SU-DHL-6 (cell line): Measurements from ENCODE around the gene ANK3.

Source experiments
- H2AFZ ChIP-seq: fragments of 200-600 bp; sonication (generic); 2 replicates; pipeline ENCODE4 v1.6.1; 2014; ENCODE audit warnings: low read depth, mild to moderate bottlenecking, moderate library complexity, mixed read lengths, antibody characterized with exemption, low read length; ENCODE audit not compliant: severe bottlenecking
- H3F3A ChIP-seq: fragments of 200-600 bp; shearing (Covaris generic); 2 replicates; pipeline ENCODE4 v1.6.0; 2016; ENCODE audit warnings: antibody characterized with exemption, mild to moderate bottlenecking; ENCODE audit not compliant: insufficient read depth
- H3K27ac ChIP-seq: fragments of 200-600 bp; sonication (generic); 2 replicates; pipeline ENCODE4 v1.5.1; 2016; ENCODE audit warnings: low read depth, mild to moderate bottlenecking, low read length, moderate library complexity, mixed read lengths
- H3K27me3 ChIP-seq: fragments of 200-600 bp; sonication (generic), shearing (Covaris generic); 2 replicates; pipeline ENCODE4 v1.6.0; 2014; ENCODE audit warnings: mild to moderate bottlenecking, low read length
- H3K36me3 ChIP-seq: fragments of 200-600 bp; sonication (generic); 2 replicates; pipeline ENCODE4 v1.6.1; 2014; ENCODE audit warnings: mild to moderate bottlenecking, low read length, mixed read lengths
- H3K4me2 ChIP-seq: fragments of 300-600, 200-600 bp; shearing (Covaris generic), sonication (generic); 2 replicates; pipeline ENCODE4 v1.6.0; 2014; ENCODE audit warnings: low read length, low read depth, mild to moderate bottlenecking; ENCODE audit not compliant: poor library complexity, severe bottlenecking
- H3K4me3 ChIP-seq: fragments of 200-600 bp; sonication (generic); 2 replicates; pipeline ENCODE4 v1.5.1; 2014; ENCODE audit warnings: antibody characterized with exemption, low read length, mild to moderate bottlenecking, mixed read lengths; ENCODE audit not compliant: insufficient read depth, poor library complexity, severe bottlenecking
- H3K79me2 ChIP-seq: fragments of 200-600 bp; sonication (generic); 2 replicates; pipeline ENCODE4 v1.6.1; 2014; ENCODE audit warnings: mild to moderate bottlenecking, low read length, moderate library complexity; ENCODE audit not compliant: insufficient read depth
- H3K9ac ChIP-seq: fragments of 200-600 bp; sonication (generic); 2 replicates; pipeline ENCODE4 v1.7.0; 2014; ENCODE audit warnings: mild to moderate bottlenecking, low read length
- H3K9me2 ChIP-seq: fragments of 200-600 bp; sonication (generic); replicated peaks from 2 replicates; pipeline ENCODE4 v1.6.1; 2014; ENCODE audit warnings: low read length; ENCODE audit not compliant: insufficient read depth
- H3K9me3 ChIP-seq: fragments of 200-600 bp; sonication (generic); 2 replicates; pipeline ENCODE4 v1.6.1; 2014; ENCODE audit warnings: low read length, mixed read lengths; ENCODE audit not compliant: insufficient read depth
- H4K20me1 ChIP-seq: fragments of 200-600 bp; sonication (generic); 2 replicates; pipeline ENCODE4 v1.6.1; 2014; ENCODE audit warnings: low read depth, mild to moderate bottlenecking, antibody characterized with exemption, low read length, moderate library complexity, mixed read lengths
- CTCF ChIP-seq: fragments of 200-600 bp; sonication (generic); IDR thresholded peaks from one replicate; pipeline ENCODE4 v1.5.1; 2017; ENCODE audit warnings: antibody characterized with exemption, mild to moderate bottlenecking, low read length, moderate library complexity; ENCODE audit not compliant: insufficient read depth, poor library complexity, severe bottlenecking
- EZH2phosphoT487 ChIP-seq: fragments of 200-600 bp; sonication (generic), shearing (Covaris generic); conservative IDR thresholded peaks from 2 replicates; pipeline ENCODE4 v1.6.1; 2018; ENCODE audit warnings: mild to moderate bottlenecking, antibody characterized with exemption, low read length, moderate library complexity, mixed read lengths

Gene ANK3

GRCh38 chr10:60096761-60097513, 292.7 kb downstream of the ANK3 start:
- Histone ChIP-seq H3K9me3 (no peaks in the 10 kb centered on the region), H3K79me2 (no peaks in the 10 kb centered on the region), H3K27me3 (no peaks in the 10 kb centered on the region), H4K20me1 (no peaks in the 10 kb centered on the region), H3F3A (no peaks in the 10 kb centered on the region), H3K27ac (no peak overlapping the region), H3K4me2 (no peak overlapping the region), H3K36me3 (no peaks in the 10 kb centered on the region), H3K9ac (no peak overlapping the region), H3K4me3 (no peak overlapping the region), H2AFZ (no peak overlapping the region), H3K9me2 (no peaks in the 10 kb centered on the region)
- no peak for TF ChIP-seq CTCF
- no peak for TF ChIP-seq EZH2phosphoT487

- H3K4me2 ChIP-seq, result no peak overlapping the region
- H2AFZ ChIP-seq, result no peak overlapping the region
- no peaks in the 10 kb centered on the region for H3K9me3 ChIP-seq
- H3K79me2 ChIP-seq, result no peaks in the 10 kb centered on the region
- H3F3A ChIP-seq, result no peaks in the 10 kb centered on the region
- H3K36me3 ChIP-seq, result no peaks in the 10 kb centered on the region
- TF ChIP-seq CTCF (no peak), EZH2phosphoT487 (no peak)
- H3K9me2 ChIP-seq, result no peaks in the 10 kb centered on the region
- H3K4me3 ChIP-seq, result no peak overlapping the region
- no peaks in the 10 kb centered on the region for H3K27me3 ChIP-seq
- H4K20me1 ChIP-seq, result no peaks in the 10 kb centered on the region
- no peak overlapping the region for H3K27ac ChIP-seq
- no peak overlapping the region for H3K9ac ChIP-seq
Observed at GRCh38 chr10:60093317-60093716, 296.4 kb downstream of the ANK3 start.

GRCh38 chr10:60086862-60087261, 302.8 kb downstream of the ANK3 start:
- Histone ChIP-seq H3K79me2 (no peaks in the 10 kb centered on the region), H2AFZ (no peak overlapping the region), H3K36me3 (peaks cover 10% of the 10 kb centered on the region), H3K27ac (no peak overlapping the region), H3K9me2 (no peaks in the 10 kb centered on the region), H3K27me3 (no peaks in the 10 kb centered on the region), H3K4me2 (no peak overlapping the region), H3F3A (no peaks in the 10 kb centered on the region), H3K4me3 (no peak overlapping the region), H4K20me1 (no peaks in the 10 kb centered on the region), H3K9me3 (no peaks in the 10 kb centered on the region), H3K9ac (no peak overlapping the region)
- TF ChIP-seq EZH2phosphoT487 (no peak), CTCF (no peak)
